HG02571 (cell line): Measurements from ENCODE around the gene C1GALT1.
A peak's percentile ranks its signal among the peaks of the same experiment; 100 is the strongest.
"Not testable (repeated sequence)": the region's sequence is repeated elsewhere in the genome, so short reads cannot be mapped to it uniquely, and the experiment has no call there.

Experiments used
- ATAC-seq: cut with Tn5 transposase; IDR thresholded peaks from one replicate; pipeline ENCODE4 v1.9.1; 2021; ENCODE audit warnings: mild to moderate bottlenecking, moderate library complexity; ENCODE audit not compliant: unreplicated experiment

Gene C1GALT1

DNA sequence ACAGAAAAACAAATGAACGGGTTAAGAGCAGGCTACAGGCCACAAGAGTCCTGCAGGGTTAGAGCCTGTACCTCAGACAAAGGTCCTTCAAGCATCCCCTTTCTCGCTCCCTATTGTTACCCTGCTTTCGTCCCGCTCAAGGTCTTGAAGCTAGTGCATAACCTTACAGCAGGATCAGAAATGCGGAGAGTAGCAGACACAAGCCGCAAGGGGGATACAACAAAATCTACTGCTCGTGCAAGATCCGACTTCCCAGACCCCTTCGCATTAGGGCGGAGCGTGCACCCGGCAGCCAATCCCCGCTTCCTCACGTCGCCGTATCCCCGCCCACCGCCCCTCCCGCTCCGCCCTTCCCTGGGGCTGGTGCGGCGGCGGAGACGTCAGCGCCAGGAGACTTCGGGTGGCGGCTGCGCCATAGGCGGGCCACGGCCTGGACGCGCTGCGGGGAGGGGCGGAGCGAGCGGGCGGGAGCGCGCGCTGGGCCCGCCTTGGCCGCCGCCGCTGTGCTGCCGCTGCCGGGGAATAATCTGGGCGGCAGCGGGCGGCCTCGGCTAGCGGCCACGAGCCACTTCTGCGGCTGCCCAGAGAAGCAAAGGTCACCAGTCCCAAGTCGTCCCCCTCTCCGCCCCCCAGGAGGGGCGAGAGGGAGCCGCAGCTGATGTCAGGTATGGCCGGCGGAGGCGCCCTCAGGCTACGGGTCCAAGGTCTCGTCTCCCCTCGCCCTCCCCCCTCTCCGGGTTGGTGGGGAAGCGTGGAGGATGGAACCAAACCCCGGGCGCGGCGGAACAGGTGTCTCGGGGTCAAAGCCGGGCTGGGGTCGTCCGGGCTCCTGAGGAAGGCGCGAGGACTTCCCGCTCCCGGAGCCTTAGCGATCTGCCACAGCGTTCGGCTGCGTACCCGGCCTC, at the start of gene C1GALT1:
Gene C1GALT1, plus strand, starts transcription at position 389 of the 905 bp plus-strand sequence. CDS start 51,776 bp downstream, outside the sequence.
- ATAC-seq, result peak; percentile 80

DNA sequence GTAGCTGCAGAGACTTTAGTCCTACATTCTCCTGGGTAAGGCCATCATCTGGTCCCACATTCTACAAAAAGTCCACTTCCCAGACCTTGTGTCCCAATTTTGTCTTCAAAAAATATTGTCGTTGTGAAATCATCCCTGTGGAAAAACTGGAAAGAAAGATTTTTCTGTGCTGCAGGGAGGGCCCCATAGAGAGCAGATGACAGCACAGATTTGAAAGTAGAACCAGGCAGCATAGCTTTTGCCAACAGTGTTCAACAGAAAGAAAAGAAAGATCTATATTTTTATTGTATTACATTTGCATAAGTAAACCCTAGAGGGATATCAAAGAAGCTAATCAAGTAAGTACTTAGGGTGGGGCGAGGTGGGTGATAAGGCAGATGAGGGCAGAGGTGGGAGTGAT, 48.3 kb upstream of the C1GALT1 start:
- ATAC-seq, result no peak

DNA sequence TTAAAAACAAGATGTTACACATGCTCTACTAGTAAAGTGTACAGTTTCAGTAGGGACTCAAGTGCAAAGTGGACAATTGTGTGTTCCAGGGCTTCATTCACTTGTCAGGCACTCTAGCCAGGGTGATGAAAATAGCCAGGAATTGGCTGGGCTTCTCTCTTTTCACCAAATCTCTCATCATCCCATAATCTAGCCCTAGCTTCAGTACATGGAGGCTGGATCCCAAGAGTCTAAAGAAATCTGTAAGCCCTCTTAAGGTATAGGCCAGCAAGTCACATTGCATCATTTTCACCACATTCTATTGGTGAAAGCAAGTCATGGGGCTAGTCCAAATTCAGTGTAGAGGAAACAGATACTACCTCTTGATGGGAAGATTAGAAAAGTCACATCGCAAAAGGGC, 47.3 kb upstream of the C1GALT1 start:
- no peak for ATAC-seq

DNA sequence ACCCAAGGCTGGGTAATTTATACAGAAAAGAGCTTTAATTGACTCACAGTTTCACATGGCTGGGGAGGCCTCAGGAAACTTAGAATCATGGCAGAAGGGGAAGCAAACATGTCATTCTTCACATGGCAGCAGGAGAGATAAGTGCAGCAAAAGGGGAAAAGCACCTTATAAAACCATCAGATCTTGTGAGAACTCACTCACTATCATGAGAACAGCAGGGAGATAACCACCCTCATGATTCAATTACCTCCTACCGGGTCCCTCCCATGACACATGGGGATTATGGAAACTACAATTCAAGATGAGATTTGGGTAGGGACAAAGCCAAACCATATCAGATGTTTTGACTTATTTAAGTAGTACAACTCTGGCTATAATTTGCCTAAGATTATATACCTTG, 46.4 kb upstream of the C1GALT1 start:
- not testable (repeated sequence) for ATAC-seq

DNA sequence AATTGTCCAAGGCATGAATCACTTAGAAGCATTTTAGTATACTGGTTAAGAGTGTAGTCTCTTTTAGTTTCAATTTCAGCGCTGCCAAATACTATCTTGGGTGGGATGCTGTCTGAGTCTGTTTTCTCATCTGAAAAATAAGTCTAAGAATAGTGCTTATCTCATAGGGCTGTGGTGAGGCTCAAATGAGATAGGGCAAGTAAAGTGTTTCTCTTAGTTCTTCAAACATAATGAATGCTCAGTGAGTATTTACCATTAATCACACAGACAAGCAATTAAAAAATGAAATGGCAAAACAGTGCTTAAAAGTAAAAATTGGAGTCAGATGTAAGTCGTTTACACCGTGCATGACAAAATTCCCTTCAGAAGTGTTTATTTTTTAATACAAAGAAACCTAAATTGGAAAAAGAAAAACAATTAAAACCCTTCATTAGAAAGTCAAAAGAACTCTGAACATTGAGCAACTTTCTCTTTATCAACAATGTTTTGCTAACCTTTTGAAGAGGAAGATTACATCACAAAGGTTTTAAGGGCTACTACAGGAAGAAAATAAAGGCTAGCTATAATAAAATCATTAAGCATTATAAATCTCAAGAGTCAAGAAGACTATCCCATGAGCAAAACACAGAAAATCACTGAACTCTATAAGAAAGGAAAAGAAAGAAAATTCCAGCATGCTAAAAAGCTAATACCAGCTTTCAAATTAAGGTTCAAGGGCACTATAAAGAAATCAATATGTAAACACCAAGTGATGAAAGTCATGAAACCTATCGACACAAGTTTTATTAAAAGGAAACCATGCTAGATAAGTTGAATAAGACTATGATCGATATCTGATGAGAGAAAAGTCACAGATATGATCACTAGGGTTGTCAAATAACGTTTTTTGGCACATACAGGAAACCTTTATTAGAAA, 45.6 kb upstream of the C1GALT1 start:
- ATAC-seq, result no peak

DNA sequence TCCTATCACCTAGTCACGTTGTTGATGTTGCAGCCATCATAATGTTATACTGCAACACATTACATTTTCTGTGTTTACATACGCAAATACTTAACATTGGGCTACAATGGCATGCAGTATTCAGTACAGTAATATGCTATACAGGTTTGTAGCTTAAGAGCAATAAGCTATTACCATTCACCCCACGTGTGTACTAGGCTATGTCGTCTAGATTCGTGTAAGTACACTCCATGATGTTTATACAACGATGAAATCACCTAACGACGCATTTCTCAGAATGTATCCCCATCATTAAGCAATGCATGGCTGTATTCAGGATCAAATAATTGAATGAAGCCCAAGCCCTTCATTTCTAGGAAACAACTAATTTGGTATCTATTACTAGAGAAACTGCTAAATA, 43.4 kb upstream of the C1GALT1 start:
- ATAC-seq, result no peak

DNA sequence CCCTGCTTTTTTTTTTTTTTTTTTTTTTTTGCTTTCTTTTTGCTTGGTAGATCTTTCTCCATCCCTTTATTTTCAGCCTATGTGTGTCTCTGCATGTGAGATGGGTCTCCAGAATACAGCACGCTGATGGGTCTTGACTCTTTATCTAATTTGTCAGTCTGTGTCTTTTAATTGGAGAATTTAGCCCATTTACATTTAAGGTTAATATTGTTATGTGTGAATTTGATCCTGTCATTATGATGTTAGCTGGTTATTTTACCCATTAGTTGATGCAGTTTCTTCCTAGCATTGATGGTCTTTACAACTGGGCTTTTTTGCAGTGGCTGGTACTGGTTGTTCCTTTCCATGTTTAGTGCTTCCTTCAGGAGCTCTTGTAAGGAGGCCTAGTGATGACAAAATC, 38.9 kb upstream of the C1GALT1 start:
- ATAC-seq, result not testable (repeated sequence)

DNA sequence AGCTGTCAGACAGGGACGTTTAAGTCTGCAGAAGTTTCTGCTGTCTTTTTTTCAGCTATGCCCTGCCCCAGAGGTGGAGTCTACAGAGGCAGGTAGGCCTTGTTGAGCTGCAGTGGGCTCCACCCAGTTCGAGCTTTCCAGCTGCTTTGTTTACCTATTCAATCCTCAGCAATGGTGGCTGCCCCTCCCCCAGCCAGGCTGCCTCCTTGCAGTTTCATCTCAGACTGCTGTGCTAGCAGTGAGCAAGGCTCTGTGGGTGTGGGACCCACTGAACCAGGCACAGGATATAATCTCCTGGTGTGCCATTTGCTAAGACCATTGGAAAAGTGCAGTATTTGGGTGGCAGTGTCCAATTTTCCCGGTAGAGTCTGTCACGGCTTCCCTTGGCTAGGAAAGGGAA, 37.2 kb upstream of the C1GALT1 start:
- ATAC-seq, result not testable (repeated sequence)

DNA sequence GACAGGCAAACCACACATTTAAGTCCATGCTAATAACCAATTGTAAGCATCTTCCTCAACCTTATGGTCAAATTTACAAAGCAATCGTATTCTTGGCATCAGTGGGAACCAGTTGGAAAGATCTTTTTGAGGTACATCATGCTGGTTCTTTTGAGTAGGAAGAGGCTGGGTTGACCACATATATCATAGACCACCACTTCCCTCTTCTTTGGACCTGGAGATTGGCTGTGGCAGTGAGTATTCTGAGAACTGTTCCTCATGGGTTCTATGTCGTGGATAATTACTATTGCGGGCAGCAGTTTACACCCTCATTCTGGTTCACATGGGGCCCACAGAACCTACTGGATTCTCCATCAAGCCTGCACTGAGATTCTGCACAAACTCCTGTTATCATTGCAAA, 35.5 kb upstream of the C1GALT1 start:
- no peak for ATAC-seq

DNA sequence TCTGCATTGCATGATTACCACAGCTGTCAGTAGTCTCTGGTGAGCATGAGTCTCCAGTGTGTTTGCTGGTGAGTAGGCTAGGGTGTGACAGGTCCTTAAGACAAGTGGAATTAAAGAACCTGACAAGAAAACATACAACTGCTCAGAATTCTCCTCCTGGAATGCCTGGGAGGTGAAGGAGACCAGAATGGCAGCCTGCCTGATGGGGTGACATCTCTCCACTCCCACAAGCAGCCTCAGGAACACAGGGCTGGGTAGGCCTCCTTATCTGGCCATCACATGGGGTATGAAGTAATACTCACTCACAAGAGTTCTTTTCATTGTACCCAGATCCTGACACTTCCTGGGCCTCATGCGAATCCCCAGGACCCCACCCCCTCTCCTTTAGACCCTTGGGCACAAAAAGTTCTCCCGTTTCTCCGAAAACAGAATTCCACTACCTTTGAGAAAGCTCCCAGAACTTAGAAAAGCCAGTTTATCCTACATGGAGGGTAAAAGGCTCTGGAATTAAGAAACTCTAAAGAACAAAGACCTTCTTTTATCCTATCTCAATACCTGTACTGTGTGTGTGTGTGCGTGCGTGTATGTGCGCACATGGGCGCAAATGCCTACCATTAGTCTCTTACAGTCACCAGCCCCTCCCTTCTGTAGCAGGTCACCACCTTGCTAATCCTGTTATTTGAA, 33.4 kb upstream of the C1GALT1 start:
- ATAC-seq, result no peak

DNA sequence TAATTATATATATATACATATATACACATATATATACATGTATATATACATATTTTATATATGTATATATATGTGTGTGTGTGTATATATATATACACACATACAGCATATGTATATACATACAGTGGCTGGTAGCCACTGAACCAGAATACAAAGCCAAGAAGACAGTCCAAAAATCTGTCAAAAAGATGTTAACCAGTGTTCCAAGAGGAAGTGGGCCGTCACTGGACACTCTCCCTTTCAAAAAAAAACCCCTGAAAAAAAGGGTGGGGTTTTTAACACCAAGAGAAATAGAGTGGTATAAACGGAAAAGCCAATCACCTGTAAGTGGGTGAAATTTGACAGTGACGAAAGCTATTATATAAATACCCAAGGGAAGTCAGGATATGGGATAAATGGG, 31.1 kb upstream of the C1GALT1 start:
- no peak for ATAC-seq

DNA sequence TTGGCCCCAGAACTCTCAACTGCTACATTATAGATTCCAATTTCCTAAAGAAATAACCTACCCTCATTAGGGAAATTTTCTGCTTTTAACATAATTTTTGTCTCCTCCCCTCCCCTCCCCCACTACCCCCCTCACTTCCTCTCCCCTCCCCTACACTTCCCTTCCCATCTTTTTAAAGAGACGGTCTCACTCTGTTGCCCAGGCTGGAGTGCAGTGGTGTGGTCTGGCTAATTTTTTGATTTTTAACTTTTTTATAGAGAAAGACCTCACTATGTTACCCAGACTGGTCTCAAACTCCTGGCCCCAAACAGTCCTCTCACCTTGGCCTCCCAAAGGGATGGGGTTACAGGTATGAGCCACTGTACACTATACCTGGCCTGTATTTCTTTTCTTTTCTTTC, 30.5 kb upstream of the C1GALT1 start:
- ATAC-seq, result no peak

DNA sequence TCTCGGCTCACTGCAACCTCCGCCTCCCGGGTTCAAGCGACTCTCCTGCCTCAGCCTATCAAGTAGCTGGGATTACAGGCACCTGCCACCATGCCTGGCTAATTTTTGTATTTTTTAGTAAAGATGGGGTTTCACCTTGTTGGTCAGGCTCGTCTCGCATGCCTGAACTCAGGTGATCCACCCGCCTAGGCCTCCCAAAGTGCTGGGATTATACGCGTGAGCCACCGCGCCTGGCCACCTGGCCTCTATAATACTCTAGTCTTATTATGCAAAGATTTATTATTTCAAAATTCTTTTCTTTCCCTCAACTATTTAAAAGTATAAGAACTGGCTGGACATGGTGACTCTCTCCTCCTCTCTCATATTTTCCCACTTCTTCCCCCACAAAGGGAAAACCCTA, 30.0 kb upstream of the C1GALT1 start:
- ATAC-seq, result no peak

DNA sequence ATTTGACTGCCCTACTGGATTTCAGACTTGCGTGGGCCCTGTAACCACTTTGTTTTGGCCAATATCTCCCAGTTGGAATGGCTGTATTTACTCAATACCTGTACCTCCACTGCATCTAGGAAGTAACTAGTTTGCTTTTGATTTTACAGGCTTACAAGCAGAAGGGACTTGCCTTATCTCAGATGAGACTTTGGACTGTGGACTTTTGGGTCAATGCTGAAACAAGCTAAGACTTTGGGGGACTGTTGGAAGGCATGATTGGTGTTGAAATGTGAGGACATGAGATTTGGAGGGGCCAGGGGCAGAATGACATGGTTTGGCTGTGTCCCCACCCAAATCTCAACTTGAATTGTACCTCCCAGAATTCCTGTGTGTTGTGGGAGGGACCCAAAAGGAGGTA, 28.0 kb upstream of the C1GALT1 start:
- ATAC-seq, result not testable (repeated sequence)

DNA sequence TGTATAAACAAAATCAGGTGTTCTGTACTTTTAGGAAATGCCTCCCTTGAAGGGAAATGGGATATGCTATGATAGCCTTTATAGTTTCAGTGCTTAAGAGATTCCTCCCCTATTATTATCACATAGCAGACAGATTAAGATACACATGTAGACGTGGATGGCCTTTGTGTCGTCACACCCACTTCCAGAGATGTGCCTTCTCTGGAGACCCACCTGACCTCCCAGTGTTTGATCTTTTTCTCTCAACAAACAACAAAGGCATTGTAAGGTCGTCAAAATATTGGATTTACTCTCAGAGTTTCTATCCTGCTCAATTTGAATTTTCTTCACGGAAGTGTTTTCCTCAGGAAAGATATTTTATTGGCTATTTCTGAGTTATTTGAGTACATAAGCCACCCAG, 25.7 kb upstream of the C1GALT1 start:
- ATAC-seq, result no peak

DNA sequence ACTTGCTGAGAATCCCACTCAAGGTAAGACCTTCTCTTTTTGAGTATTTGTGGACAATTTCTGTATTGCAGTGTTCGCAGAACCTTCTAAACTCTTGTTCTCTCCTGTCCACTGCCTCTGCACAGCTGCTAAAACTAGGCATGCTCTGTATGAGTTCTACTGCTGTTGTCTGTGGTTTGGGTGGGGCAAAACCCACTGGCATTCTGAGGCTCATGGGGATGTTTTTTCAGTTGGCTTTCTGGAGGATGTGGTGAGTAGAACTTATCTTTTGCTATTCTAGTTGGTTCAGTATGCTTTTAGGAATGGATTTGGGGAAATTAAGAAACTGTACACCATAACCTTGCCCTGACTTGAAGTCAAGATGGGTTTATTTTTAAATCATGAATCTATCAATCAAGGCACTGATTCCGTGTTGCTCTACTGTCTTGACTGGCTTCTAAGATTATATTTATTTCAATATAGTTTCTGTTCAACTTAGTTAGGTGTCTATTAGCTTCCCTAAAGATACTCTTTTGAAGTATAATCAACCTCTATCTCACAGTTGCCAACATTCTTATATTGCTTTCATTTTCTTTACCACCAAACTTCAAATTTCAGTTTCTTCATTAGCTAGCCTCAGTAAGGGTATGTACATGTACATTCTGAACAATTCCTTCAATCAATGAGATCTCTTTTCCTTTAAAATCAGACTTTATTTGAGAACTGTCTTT, 25.0 kb upstream of the C1GALT1 start:
- ATAC-seq, result peak; percentile 89

DNA sequence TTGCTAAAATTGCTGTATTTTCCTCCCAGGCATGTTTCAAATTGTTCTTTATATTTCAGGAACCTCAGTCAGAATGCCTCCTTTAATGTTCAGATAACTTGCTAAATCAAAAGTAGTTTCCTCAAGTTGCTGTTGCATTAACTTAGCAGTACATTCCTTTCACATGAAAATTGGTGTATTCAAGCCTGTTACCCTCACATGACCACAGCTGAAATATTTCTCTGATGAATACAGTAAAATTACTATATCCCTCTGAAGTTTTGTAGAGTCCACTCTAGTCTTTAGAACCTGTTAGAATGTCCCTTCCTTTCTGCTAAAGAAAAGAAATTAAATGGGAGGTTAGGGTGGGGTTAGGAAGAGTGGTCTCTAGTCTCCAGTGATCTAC, 24.5 kb upstream of the C1GALT1 start:
- no peak for ATAC-seq

DNA sequence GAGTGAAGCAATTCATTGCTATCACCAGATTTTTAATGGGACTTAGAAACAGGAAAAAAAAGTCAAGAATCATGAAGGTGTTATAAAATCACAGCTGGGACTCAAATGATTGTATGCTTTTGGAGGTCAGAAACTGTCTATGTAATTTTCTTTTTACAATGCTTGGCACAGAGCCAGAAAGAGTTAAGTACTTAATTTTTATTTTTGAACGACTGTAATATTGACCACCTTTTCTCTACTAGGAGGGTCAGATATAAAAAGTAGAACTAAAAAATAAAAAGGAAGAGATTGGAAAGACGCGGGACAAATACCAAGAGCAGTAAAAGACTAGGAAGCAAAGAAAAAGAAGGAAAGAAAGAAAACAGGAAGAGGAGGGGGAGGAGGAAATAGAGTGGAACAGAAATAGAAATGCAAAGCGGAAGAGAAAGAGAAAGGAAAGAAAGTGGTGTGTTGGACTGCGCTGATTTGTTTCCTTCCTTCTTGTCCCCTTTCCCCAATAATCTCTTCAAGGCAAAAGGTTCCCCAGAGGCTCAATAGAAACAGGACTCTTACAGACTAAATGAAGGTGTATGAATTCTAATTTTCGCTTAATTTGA, 23.2 kb upstream of the C1GALT1 start:
- no peak for ATAC-seq

DNA sequence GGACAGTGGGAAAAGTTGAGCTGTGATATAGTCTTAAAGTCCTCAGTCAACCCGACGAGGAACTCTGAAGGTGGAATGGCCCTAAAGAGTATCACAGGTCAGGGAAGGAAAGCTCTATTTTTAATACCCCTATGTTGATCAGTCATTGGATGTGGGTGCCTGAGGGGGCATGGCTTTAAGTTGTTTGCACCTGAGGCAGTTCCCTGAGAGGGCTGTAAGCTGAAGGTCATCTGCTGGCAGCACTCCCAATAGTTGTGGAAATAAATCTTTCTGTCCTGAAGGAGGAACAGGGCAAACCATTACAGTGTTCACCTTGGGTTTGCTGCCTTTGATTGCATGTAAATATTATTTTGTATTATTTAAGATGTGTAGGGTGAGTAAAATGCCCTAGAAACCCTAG, 17.8 kb upstream of the C1GALT1 start:
- ATAC-seq, result no peak

DNA sequence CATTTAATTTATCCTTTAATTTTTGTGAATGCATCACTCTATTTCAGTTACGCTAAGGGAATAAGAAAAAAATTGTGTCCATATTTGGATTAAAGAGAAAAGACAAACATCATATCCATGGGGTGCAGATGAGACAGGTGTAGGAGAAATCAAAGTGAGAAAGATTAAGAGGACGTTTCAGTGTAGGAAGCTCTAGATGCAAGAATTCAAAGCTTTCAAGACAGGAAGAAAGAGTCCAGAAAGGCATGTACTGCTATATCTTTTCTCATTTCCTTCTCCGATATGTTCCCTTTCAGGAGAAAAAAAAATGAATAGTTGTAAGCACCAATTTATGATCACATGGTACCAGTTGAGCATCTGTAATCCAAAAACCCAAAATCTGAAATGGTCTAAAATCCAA, 17.0 kb upstream of the C1GALT1 start:
- no peak for ATAC-seq
